ENCODE data around the gene PTBP3. TPM values are rescaled to one million over a fixed set of nuclear protein-coding genes. Genes with fewer than 3 reads are reported as not detected.

Gene PTBP3
- total RNA-seq, 1 experiment from 2014 or later: 23.2 TPM

DNA sequence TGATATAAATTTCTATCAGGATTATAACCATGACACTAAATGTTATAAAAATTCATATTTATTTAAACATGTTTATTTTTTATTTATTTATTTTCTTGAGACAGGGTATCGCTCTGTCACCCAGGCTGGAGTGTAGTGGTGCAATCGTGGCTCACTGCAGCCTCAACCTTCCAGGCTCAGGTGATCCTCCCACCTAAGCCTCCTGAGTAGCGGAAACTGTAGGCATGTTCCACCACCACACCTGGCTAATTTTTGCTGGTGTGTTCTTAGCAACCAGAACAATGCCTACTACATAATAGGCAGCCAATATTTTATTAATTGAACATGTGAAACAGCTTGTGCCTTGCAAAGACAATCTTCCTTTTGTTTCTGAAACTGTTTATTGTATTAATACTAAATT, 6.5 kb upstream of the PTBP3 start:
- no peak for DNase-seq
- no peak overlapping the region for H3K4me3 ChIP-seq (ENCODE audit: low read length)
- no peaks in the 10 kb centered on the region for H3K9me2 ChIP-seq (replicated peaks; ENCODE audit: low read length)
- no peak overlapping the region for H2AFZ ChIP-seq (ENCODE audit: low read length)
- peaks cover 17% of the 10 kb centered on the region for H3K4me1 ChIP-seq (ENCODE audit: insufficient read depth, low read length)
- no peak overlapping the region for H3K4me2 ChIP-seq (ENCODE audit: low read length)
- H4K20me1 ChIP-seq (ENCODE audit: low read length): no peaks in the 10 kb centered on the region
- ChIA-PET POLR2A (ENCODE audit: unreplicated experiment) (interaction anchor here (0.5 kb wide), 1 partner anchor 13 kb away, joined by 3 read pairs; no protein-coding TSS in a partner anchor), CTCF (no interaction called here)
- H3K27me3 ChIP-seq (ENCODE audit: low read length): no peaks in the 10 kb centered on the region
- no peak overlapping the region for H3K27ac ChIP-seq (ENCODE audit: low read length)
- H3K36me3 ChIP-seq (ENCODE audit: low read depth, low read length): no peaks in the 10 kb centered on the region
- H3F3A ChIP-seq (ENCODE audit: low read length, unreplicated experiment): no peaks in the 10 kb centered on the region
- no peaks in the 10 kb centered on the region for H3K79me2 ChIP-seq (ENCODE audit: low read length)
- no TSS peak for BruUV-seq (replicated peaks)
- no peaks in the 10 kb centered on the region for H3K9me3 ChIP-seq (ENCODE audit: low read length)
- H3K9ac ChIP-seq (ENCODE audit: low read length): no peak overlapping the region
- ATAC-seq: no peak
- no peak for TF ChIP-seq EZH2 (IDR thresholded peaks at IDR 0.05; ENCODE audit: low read length, unreplicated experiment)
- TF ChIP-seq EZH2phosphoT487 (IDR thresholded peaks at IDR 0.05; ENCODE audit: borderline replicate concordance, low read length): no peak
- TF ChIP-seq, protein P1, sequence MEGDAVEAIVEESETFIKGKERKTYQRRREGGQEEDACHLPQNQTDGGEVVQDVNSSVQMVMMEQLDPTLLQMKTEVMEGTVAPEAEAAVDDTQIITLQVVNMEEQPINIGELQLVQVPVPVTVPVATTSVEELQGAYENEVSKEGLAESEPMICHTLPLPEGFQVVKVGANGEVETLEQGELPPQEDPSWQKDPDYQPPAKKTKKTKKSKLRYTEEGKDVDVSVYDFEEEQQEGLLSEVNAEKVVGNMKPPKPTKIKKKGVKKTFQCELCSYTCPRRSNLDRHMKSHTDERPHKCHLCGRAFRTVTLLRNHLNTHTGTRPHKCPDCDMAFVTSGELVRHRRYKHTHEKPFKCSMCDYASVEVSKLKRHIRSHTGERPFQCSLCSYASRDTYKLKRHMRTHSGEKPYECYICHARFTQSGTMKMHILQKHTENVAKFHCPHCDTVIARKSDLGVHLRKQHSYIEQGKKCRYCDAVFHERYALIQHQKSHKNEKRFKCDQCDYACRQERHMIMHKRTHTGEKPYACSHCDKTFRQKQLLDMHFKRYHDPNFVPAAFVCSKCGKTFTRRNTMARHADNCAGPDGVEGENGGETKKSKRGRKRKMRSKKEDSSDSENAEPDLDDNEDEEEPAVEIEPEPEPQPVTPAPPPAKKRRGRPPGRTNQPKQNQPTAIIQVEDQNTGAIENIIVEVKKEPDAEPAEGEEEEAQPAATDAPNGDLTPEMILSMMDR (conservative IDR thresholded peaks at IDR 0.05; ENCODE audit: low read depth, low read length): no peak
- intact Hi-C loops (cut with micrococcal nuclease): no loop called here

DNA sequence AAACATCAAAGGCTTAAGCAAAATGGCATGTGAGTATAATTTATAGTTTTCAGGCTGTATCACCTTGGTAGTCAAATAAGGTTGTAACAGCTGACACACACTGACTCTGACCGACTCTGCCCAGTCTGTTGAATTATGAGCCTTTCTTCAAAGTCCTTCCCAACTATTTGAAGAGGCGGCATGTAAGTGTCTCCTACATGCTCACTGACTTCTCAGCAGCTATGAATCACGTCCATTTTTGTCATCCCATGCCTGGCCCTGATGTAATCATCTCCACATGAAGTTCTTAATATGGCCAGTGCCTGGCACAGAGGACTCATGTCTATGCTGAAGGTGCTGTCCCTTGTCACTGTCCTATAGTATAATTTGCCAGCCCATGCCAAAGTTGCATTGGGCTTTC, 5.1 kb upstream of the PTBP3 start:
- Histone ChIP-seq H3K9me3 (ENCODE audit: low read length) (no peaks in the 10 kb centered on the region), H3K9me2 (replicated peaks; ENCODE audit: low read length) (no peaks in the 10 kb centered on the region), H2AFZ (ENCODE audit: low read length) (no peak overlapping the region), H3K9ac (ENCODE audit: low read length) (no peak overlapping the region), H3K27me3 (ENCODE audit: low read length) (no peaks in the 10 kb centered on the region), H3K36me3 (ENCODE audit: low read depth, low read length) (no peaks in the 10 kb centered on the region), H4K20me1 (ENCODE audit: low read length) (no peaks in the 10 kb centered on the region), H3K27ac (ENCODE audit: low read length) (no peak overlapping the region), H3K4me1 (ENCODE audit: insufficient read depth, low read length) (peaks cover 22% of the 10 kb centered on the region), H3K4me3 (ENCODE audit: low read length) (no peak overlapping the region), H3K4me2 (ENCODE audit: low read length) (no peak overlapping the region), H3K79me2 (ENCODE audit: low read length) (no peaks in the 10 kb centered on the region), H3F3A (ENCODE audit: low read length, unreplicated experiment) (no peaks in the 10 kb centered on the region)
- DNase-seq (no peak), ATAC-seq (no peak; the same call in 1 of the 2 replicates)
- BruUV-seq (replicated peaks): no TSS peak
- intact Hi-C loops (cut with micrococcal nuclease): no loop called here
- CTCF ChIA-PET: no interaction called here
- POLR2A ChIA-PET (ENCODE audit: unreplicated experiment): no interaction called here
- TF ChIP-seq EZH2 (IDR thresholded peaks at IDR 0.05; ENCODE audit: low read length, unreplicated experiment) (no peak), EZH2phosphoT487 (IDR thresholded peaks at IDR 0.05; ENCODE audit: borderline replicate concordance, low read length) (no peak)
- TF ChIP-seq, protein P1 (conservative IDR thresholded peaks at IDR 0.05; ENCODE audit: low read depth, low read length): no peak

- CTCF ChIA-PET: no interaction called here
- Histone ChIP-seq H3K27me3 (ENCODE audit: low read length) (no peaks in the 10 kb centered on the region), H3K79me2 (ENCODE audit: low read length) (peaks cover 5% of the 10 kb centered on the region), H2AFZ (ENCODE audit: low read length) (no peak overlapping the region), H3K4me2 (ENCODE audit: low read length) (no peak overlapping the region), H3K9ac (ENCODE audit: low read length) (no peak overlapping the region), H3K36me3 (ENCODE audit: low read depth, low read length) (no peaks in the 10 kb centered on the region), H3K4me1 (ENCODE audit: insufficient read depth, low read length) (peaks cover 22% of the 10 kb centered on the region), H4K20me1 (ENCODE audit: low read length) (no peaks in the 10 kb centered on the region), H3K9me3 (ENCODE audit: low read length) (no peaks in the 10 kb centered on the region), H3K27ac (ENCODE audit: low read length) (no peak overlapping the region), H3K9me2 (replicated peaks; ENCODE audit: low read length) (no peaks in the 10 kb centered on the region), H3F3A (ENCODE audit: low read length, unreplicated experiment) (no peaks in the 10 kb centered on the region), H3K4me3 (ENCODE audit: low read length) (no peak overlapping the region)
- ATAC-seq (no peak), DNase-seq (no peak)
- BruUV-seq (replicated peaks): no TSS peak
- intact Hi-C loops (cut with micrococcal nuclease): no loop called here
- POLR2A ChIA-PET (ENCODE audit: unreplicated experiment): no interaction called here
- TF ChIP-seq EZH2 (IDR thresholded peaks at IDR 0.05; ENCODE audit: low read length, unreplicated experiment): no peak
- TF ChIP-seq, protein P1 (conservative IDR thresholded peaks at IDR 0.05; ENCODE audit: low read depth, low read length): no peak
- no peak for TF ChIP-seq EZH2phosphoT487 (IDR thresholded peaks at IDR 0.05; ENCODE audit: borderline replicate concordance, low read length)
Observed at GRCh38 chr9:112337547-112337946, 4.1 kb upstream of the PTBP3 start.

All from PC-3 (cell line).